Astrocyte of the cerebellum (primary cell): ENCODE data around the gene SERPINA4.

Experiments used
- DNase-seq: peaks from one replicate; pipeline ENCODE4 v3.0.0-alpha.2; 2011; ENCODE audit warnings: low read depth
- H3K4me3 ChIP-seq: 2 replicates; pipeline ENCODE4 v1.5.1; 2011; ENCODE audit warnings: mild to moderate bottlenecking, low read depth, low read length, moderate library complexity
- CTCF ChIP-seq: IDR thresholded peaks from 2 replicates; pipeline ENCODE4 v1.5.1; 2012; ENCODE audit warnings: low read length, low read depth, moderate library complexity, mild to moderate bottlenecking; ENCODE audit errors: missing control alignments
- in situ Hi-C: cut with HindIII; loops from 2 replicates; pipeline ENCODE4 v1.10.0; 2017; ENCODE audit warnings: low sequenced_read_pairs

The SERPINA4 gene

GRCh38 chr14:94586635-94587034 lies 25.4 kb downstream of the SERPINA4 start:
- no peak for TF ChIP-seq CTCF
- no peak overlapping the region for H3K4me3 ChIP-seq
- no peak for DNase-seq
- in situ Hi-C loops: no loop called here

- in situ Hi-C loops: no loop called here
Measured at GRCh38 chr14:94588311-94588710, 27.1 kb downstream of the SERPINA4 start.

GRCh38 chr14:94591073-94591472 lies 29.8 kb downstream of the SERPINA4 start:
- DNase-seq: no peak
- no peak for TF ChIP-seq CTCF
- no peak overlapping the region for H3K4me3 ChIP-seq
- in situ Hi-C loops: no loop called here

More at GRCh38 chr14:94588311-94588710, 27.1 kb downstream of the SERPINA4 start:
- no peak for TF ChIP-seq CTCF
- no peak overlapping the region for H3K4me3 ChIP-seq
- no peak for DNase-seq

GRCh38 chr14:94591871-94592270 lies 30.6 kb downstream of the SERPINA4 start:
- in situ Hi-C loops: no loop called here
- no peak for DNase-seq
- no peak overlapping the region for H3K4me3 ChIP-seq
- no peak for TF ChIP-seq CTCF

GRCh38 chr14:94592457-94592856 lies 31.2 kb downstream of the SERPINA4 start:
- no peak for DNase-seq
- no peak overlapping the region for H3K4me3 ChIP-seq

GRCh38 chr14:94593376-94593748 lies 32.1 kb downstream of the SERPINA4 start:
- no peak overlapping the region for H3K4me3 ChIP-seq
- TF ChIP-seq CTCF: no peak
- in situ Hi-C loops: no loop called here
- DNase-seq: no peak

More at GRCh38 chr14:94592457-94592856, 31.2 kb downstream of the SERPINA4 start:
- TF ChIP-seq CTCF: no peak
- in situ Hi-C loops: no loop called here
